NCI-H128 (cell line): ENCODE data around the gene RAB20.
"Not testable (repeated sequence)": the region's sequence is repeated elsewhere in the genome, so short reads cannot be mapped to it uniquely, and the experiment has no call there.

Experiments used
- DNase-seq: peaks from one replicate; lab custom pipeline; 2025; ENCODE audit not compliant: unreplicated experiment; lab: John Stamatoyannopoulos, UW

RAB20 gene

GRCh38 chr13:110576070-110576394 lies 14.5 kb upstream of the RAB20 start:
- no peak for DNase-seq

- no peak for DNase-seq
Observed at GRCh38 chr13:110575322-110576069, 14.0 kb upstream of the RAB20 start.

GRCh38 chr13:110574161-110574560 lies 12.6 kb upstream of the RAB20 start:
- no peak for DNase-seq

- DNase-seq: no peak
Observed at GRCh38 chr13:110572778-110573118, 11.2 kb upstream of the RAB20 start.

- DNase-seq: no peak
Observed at GRCh38 chr13:110571896-110572777, 10.6 kb upstream of the RAB20 start.

- no peak for DNase-seq
Observed at GRCh38 chr13:110570886-110571285, 9.4 kb upstream of the RAB20 start.

- DNase-seq: not testable (repeated sequence)
Observed at GRCh38 chr13:110569962-110570361, 8.4 kb upstream of the RAB20 start.

- DNase-seq: no peak
Observed at GRCh38 chr13:110568612-110569011, 7.1 kb upstream of the RAB20 start.

GRCh38 chr13:110566171-110566570 lies 4.6 kb upstream of the RAB20 start:
- DNase-seq: no peak

- DNase-seq: no peak
Observed at GRCh38 chr13:110565296-110565695, 3.8 kb upstream of the RAB20 start.

- no peak for DNase-seq
Observed at GRCh38 chr13:110564472-110564985, 3.0 kb upstream of the RAB20 start.

GRCh38 chr13:110563463-110563774 lies 1.9 kb upstream of the RAB20 start:
- no peak for DNase-seq

- DNase-seq: no peak
Observed at GRCh38 chr13:110562696-110563462, 1.4 kb upstream of the RAB20 start.

GRCh38 chr13:110562036-110562597 lies 595 bp upstream of the RAB20 start:
- no peak for DNase-seq

GRCh38 chr13:110560601-110561343 lies 750 bp downstream of the RAB20 start:
- no peak for DNase-seq

- no peak for DNase-seq
Observed at GRCh38 chr13:110559986-110560385, 1.5 kb downstream of the RAB20 start.

GRCh38 chr13:110559429-110559943 lies 2.0 kb downstream of the RAB20 start:
- no peak for DNase-seq

- DNase-seq: no peak
Observed at GRCh38 chr13:110557610-110558305, 3.8 kb downstream of the RAB20 start.

- no peak for DNase-seq
Observed at GRCh38 chr13:110557082-110557481, 4.4 kb downstream of the RAB20 start.

- no peak for DNase-seq
Observed at GRCh38 chr13:110556224-110556606, 5.3 kb downstream of the RAB20 start.
